ENCODE data around the gene IP6K3.

Gene IP6K3

DNA sequence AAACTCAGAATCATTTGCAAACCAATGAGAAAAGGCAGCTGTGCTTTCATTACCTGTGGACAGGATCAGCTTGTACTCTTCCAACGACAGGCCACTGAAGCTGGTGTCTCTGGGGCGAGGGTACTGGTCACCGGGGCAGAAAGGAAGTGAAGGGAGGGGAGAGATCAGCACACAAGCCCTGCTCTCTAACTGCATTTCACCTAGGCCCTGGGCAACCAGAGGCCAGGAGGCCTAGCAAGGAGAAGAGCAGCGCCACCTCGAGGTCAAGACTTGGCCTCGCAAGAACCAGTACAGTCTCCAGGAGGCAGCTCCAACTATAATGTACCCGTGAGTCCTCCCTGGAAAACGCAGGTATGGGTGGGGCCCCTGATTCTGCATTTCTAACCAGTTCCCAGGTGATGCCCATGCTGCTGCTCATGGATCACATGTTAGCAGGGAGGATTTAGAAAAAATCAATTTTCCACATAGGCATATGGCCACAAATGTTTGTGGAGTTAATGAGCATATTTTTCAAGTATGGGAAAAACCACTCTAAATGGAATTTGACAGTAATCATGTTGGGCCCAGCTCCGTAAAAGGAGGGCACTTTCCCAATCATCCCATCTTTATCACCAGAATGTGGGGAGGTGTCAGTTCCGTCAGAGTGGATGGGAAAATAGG lies 46.2 kb downstream of the IP6K3 start:
- DNase-seq = no peak

DNA sequence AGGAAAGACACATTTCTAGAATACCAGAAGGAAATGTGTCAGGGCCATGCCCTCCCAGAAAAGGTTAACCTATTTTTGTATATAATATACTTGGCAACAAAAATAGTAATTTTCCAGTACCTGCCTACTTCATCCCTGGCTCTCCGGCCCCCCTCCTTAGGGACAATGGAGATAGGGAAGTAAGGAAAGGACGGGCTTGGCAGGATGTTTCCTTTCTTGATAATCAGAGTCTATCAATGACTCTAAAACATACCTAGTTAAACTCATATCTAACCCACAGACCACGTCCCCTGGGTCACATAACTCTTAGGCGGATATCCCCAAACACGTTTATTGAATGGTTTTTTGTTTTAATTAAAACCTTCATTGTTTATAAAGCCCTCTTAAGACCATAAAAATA lies 47.0 kb downstream of the IP6K3 start:
- DNase-seq = no peak

DNA sequence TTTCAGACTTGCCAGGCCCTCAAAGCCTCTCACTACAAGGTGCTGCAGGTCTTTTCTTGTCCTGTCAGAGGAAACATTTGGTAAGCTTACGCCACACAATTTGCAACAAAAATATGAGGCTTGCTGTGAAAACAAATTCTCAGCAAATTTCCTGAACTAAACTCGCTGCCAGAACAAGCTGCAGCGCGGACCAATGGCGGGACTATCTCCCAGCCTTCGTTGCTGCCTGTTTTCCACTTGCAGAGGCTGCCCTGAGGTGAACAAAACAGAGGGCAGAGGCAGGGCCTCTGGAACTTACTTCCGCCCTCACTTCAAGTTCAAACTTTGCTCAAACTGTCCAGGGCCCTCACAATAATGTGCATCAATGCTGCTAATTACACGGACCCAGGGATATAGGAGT lies 47.6 kb downstream of the IP6K3 start:
- no peak for DNase-seq

DNA sequence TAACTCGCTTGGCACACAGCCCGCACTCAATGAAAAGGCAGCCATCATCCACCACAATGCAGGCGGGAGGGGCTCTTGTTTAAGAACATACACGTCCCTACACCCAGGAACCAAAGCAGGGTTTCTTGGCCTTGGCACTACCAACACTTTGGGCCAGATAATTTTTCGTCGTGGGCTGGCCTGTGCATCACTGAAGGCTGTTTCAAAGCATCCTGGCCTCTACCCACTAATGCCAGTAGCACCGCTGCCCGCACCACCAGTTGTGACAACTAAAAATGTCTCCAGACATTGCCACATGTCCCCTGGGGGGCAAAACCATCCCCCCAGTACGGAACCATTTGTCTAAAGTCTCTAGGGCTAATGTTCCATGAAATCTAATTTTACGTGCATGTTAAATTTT lies 48.2 kb downstream of the IP6K3 start:
- DNase-seq = no peak

DNA sequence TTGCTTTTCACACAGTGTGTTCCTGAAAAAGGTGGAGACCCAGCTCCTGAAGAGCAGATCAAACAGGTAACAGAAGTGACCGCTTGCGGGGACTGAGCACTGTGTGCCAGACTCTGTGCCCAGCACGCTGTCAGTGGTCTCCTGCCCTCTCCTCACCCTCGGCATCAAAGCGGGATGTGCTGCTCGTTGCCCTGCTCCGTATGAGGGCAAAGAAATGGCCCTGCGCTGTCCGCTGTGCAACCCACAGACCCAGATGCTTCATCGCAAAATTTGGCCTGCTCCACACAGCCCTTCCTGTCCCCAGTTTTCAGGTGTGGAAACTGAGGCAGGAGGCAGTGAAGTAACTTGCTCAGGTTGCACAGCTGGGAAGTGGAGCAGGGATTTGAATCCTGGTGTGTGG lies 48.9 kb downstream of the IP6K3 start:
- no peak for DNase-seq

DNA sequence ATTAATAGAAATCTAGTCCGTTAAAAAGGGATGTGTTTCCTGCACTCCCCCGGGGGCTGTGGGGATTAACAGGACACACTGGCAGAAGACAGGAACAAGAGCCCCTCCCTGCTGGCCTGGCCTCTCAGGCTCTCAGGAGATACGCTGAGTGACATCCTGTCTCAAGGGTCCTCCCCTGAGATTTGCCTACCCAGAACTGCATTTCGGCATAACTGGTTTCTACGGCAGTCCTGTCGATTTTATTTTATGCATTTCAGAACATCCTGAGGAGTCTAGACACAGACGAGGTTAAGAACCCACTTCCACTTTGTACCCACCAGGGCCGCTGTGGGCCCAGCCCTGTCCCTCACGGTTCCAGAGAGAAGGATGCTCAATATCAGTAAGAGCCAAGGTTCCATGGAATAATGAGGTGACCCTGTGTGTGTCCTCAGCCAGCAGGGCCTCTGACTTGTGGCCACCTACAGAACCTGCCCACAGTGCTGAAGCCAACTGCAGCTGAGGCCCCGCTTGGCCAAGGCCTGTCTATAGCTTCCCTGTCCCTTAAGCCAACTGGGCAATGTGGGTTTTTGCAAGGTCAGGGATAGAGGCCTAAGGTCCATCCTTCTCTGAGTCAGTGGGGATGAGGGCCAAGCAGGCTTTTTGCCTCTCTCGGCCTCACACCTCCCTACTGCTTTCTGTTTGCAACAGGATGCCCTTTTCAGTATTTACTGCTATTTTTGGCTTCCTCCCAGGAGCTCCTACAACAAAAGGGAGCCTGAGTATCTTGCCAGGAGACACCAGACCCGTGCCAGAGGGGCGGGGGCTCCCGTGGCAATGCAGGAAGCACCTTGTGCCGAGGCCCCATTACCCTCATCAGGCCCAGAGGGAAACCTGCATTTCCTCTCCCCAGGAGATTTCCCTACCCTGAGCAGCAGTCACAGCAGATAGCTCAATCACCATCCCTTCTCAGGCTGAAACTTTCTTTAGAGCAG lies 49.9 kb downstream of the IP6K3 start:
- DNase-seq = no peak

DNA sequence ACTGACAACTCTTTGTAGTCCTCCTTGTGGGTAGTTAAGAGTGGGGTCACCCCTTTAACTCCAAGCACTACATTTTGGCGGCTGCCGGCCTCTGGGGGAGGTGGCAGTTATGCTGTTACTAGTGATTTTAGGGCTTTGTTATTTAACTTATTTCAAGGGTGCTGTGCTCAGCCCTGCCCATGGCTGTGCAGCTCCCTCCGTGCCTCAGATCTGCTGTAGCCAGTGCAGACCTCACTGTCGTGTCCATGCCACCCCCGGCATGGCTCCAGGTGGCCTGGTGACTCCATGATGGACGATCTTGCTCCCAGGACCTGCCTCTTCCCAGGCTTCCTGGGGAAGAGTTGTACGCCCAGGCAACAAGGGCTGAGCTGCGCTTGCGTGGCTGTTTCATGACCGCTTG lies 50.6 kb downstream of the IP6K3 start:
- DNase-seq = no peak

DNA sequence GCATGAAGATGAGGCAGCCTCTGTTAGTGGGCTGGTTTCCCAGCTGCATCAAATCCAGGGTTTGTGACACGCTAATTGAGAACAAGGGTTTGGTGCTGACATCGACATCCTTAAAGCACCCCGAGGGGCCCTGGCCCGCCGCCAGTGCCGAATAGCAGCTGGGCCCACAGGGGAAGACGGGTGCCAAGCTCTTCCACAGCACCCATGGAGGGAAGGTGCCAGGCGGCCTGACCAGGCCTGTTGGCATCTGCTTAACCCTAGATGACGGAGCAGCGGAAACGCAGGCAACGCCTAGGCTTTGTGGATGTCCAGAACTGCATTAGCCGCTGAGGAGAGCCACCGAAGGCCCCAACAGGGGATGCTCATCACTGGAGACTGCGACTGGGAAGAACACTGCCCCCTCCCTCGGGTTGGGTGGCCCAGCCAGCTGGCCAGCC lies 51.2 kb downstream of the IP6K3 start:
- no peak for DNase-seq

DNA sequence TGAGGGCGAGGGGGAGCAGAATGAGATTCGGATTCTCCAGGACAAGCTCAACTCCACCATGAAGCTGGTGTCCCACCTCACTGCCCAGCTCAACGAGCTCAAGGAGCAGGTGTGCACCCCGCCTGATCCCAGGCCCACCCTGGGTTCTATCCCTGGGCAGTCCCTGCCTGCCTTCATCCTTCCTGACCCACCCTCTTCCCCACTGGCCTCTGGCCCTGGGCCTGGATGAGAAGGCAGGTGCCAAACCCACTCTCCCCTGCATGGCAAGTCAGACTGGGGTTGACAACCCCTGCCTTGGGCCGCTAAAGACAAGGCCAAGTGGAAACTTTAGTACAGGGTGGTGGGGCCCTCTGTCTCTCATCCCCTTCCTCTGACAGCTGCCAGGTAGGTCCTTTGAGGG lies 51.7 kb downstream of the IP6K3 start:
- no peak for DNase-seq

DNA sequence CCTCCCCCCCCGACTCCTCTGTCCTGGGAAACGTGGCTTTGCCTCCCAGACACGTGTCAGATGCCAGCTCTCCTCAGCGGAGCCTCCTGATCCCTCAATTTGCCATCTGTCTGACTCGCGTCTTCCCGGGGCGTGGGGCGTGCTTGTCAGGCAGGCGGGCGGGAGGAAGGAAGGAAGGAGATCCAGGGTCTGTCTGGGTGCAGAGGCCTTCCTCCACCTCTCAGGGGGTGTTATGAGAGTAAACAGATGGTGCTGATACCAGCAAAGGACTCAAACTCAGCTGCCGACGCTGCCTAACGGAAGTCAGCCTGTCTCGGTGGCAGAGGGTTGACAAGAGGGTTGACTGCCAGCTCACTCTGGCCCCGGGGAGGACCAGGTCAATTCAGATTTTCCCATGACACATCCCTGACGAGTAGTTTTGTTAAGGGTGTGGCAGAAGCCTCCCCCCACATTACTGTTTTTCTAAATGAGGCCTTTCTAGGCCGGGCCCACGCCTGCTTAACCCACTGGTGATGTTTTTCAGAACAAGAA lies 52.2 kb downstream of the IP6K3 start:
- DNase-seq = no peak

DNA sequence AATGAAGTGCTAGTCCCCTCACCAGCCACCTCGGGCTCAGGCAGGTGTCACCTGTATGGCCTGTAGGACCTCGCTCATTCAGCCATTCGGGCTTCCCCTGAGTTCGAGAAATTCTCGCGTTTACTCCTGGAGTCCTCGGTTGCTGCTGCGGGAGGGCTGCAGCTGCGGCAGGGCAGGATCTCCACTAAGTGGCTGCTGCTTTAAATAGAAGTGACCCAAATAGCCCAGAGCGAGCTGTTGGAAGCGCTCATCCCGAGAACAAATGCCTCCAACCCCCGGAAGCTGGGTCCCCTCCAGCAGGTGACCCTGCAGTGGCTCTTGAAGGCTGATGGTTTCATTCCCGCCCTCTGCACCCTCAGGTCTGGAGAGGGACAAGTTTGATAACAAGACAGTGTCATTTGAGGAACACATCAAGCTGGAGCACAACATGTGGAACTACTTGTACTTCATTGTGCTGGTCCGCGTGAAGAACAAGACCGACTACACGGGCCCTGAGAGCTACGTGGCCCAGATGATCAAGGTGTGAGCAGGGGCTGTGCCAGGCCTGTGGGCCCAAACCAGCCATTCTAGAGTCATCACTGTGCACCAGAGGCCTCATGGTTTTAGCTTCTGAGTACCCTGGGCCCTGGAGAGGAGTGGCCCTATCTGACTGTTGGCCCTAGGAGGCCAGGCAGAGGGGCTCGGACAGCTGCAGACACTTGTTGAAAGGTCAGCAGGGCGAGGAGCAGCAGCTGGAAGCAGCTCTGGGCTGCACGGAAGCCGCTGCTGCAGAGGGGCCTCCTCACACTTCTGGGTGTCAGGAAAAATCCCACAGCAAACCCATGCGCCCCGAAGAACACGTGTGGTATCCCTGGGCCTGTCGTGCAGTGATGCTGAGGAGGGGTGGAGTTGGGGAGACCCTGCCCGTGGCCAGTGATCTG lies 53.3 kb downstream of the IP6K3 start:
- no peak for DNase-seq

DNA sequence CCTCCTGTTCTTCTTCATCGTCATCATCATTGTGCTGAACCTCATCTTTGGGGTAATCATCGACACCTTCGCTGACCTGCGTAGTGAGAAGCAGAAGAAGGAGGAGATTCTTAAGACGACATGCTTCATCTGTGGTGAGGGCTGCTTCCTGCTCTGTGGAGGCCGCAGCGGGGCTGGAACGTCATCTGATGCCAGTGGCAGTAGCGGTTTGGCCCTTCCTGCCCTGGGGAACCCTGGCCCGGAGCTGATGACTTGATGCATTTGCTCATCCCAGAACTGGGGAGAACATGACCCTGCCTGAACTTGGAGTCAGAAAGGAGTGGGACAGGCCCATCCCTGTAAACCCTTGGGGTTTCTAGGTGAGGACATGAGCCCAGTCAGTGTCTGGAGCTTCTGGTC lies 53.9 kb downstream of the IP6K3 start:
- no peak for DNase-seq

DNA sequence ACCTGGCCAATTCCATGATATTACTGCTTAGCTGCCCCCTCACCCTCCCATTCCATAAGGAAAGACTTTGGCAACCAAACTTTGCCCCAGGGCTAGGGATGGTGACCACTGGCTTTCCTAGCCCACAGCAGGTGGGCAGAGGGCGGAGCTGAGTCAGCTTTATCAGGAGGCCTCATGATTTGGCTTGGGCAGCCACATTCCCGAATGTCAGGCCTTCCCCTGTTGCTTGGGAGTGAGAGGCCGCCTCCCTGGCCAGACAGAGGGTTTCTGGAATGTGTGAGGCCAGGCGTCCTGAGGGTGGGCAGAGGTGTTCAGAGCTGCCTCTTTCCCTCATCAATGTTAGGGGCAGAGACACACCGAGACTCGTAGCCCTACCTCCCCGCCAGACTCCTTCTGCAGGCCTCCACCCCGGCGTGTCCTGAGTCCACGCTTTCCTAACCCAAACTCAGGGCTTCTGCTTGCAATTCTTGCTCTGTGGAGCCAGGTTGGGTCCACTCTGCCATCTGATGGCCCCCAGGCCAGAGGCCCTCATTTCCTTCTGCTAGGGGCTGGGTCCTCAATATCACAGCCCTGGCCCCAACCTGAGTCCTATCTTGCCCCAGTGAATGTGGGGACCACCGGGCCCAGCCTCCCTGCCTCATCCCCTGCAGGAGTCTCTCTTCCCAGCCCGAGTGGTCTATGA lies 54.5 kb downstream of the IP6K3 start:
- DNase-seq = no peak

DNA sequence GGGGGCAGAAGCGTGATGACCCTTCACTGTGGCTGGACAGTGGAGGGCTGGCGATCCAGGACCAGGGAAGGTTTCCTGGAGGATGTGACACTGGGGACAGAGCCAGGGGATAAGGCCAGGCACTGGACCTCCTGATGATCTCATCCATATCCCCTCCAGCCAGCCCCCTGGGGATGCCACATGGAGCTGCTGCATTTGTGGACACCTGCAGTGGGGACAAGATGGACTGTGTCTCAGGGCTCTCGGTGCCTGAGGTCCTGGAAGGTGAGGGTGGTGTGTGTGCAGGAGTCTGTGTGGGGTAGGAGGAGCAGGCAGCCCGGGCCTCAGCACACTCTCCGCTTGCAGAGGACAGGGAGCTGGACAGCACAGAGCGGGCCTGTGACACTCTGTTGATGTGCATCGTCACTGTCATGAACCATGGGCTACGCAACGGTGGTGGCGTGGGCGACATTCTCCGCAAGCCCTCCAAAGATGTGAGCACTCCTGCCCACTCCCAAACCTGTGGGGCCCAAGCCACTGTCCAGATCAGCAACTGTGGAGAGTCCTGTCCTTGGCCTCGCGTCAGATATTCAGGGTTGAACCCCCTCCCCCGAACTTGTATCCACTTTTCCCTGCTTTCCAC lies 55.1 kb downstream of the IP6K3 start:
- no peak for DNase-seq

DNA sequence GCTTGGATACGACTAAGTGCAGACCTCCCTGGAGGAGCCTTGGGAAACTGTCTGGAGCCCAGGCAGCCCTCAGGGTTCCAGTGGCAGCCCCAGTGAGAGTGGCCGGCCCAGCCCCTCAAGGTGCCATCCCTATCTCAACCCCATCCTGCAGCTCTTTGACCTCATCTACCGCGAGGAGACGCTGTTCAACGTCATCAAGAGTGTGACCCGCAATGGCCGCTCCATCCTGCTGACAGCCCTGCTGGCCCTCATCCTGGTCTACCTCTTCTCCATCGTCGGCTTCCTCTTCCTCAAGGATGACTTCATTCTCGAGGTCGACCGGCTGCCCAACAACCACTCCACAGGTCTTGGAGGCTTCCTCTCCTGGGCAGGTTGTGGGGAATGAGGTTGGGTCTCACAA lies 55.9 kb downstream of the IP6K3 start:
- no peak for DNase-seq

DNA sequence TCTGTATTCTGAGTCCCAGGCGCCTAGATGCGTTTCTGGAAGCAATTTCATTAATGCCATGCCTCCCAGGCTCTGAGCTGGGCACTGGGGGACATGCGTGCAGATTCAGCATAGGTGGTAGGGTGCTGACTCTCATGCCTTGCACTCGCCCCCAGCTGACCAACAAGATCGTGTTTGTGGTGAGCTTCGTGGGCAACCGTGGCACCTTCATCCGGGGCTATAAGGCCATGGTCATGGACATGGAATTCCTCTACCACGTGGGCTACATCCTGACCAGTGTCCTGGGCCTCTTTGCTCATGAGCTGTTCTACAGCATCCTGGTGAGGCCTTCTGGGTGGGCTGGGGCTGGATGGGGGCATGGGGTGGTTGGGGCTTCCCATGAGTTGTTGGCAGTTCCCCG lies 56.8 kb downstream of the IP6K3 start:
- DNase-seq = no peak

DNA sequence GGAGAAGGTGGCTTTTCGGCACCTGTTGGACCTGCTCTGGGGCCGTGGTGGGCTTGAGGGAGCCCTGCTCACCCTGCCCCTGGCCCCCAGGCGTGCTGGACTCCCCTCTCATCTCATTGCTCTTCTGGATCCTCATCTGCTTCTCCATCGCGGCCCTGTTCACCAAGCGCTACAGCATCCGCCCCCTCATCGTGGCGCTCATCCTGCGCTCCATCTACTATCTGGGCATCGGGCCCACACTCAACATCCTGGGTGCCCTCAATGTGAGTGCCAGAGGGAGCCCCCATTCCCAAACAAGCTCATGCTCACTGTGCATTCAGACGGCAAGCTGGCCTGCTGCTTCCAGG lies 57.6 kb downstream of the IP6K3 start:
- DNase-seq = no peak

DNA sequence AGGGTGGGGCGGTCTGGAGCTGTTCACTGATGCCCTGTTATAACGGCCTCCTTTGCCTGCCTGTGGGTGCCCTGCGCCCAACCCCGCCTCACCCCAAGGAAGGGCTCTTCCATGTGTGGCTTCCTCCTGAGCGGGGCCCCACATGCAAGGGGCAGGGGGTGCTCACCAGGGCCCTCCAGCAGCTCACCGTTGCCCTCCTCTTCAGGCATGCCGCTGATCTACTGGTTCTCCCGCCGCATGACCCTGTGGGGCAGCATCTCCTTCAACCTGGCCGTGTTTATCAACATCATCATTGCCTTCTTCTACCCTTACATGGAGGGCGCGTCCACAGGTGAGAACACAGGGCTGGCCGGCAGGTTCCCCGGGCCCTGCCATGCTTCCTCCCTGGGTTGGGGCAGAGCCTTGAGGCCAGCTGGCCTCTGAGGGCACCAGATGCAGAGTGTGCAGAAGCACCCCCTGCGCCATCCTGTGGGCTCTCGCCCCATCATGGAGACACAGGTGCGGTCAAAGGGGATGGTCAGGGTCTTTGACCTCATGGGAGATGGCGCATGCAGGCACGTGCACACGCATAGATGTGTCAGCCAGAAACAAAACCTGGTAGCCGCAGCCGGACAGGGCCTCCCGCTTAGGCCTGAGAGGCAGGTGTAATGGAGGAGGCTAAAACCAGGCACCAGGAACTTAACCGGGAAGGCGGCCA lies 58.1 kb downstream of the IP6K3 start:
- no peak for DNase-seq

DNA sequence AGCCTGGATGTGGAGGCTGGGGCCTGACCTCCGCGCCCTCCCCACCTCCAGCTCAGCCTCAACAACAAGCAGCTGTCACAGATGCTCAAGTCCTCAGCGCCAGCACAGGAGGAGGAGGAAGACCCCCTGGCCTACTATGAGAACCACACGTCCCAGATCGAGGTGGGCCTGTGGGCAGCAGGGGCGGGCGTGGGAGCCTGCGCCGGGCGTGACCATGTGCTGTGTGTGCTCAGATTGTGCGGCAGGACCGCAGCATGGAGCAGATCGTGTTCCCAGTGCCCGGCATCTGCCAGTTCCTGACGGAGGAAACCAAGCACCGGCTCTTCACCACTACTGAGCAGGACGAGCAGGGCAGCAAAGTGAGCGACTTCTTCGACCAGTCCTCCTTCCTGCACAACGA lies 58.7 kb downstream of the IP6K3 start:
- no peak for DNase-seq

DNA sequence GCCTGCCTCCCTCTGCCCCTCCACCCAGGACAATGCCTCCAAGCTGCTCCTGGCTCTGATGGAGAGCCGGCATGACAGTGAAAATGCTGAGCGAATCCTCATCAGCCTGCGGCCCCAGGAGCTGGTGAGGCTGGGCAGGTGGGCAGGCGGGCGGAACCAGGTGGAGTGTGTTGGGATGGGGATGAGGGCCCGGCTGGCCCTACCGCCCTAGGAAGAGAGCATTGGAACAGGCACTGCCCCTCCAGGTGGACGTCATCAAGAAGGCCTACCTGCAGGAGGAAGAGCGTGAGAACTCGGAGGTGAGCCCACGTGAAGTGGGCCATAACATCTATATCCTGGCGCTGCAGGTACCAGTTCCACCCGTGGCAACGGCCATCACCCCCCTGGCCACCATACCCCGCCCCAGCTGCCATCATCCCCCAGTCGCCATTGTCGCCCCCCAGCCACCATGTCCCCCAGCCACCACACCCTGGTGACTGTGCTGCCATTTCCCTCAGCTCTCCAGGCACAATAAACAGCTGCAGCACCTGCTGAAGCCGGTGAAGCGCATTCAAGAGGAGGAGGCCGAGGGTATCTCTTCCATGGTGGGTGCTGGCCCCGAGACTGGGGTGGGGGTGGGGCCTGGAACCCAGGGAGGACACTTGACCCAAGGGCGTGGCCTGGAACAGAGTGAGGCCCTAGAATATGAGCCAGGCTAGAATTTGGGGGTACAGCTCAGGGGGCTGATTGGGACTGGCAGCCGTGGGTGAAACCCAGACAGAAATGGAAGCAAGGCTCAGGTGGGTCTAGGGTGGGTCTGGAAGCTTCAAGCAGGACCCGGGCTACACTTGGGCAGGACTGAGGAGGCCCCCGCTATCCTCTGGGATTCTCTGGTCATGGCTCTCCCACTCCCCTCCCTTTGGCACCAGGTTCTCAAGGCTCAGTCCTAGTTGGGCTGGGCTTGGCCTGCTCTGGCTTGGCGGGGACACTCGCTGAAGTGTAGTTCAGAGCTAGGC lies 59.4 kb downstream of the IP6K3 start:
- no peak for DNase-seq
